HG02970 (cell line): ENCODE measurements around the gene OR7D4.
"Not testable (repeated sequence)": the region's sequence is repeated elsewhere in the genome, so short reads cannot be mapped to it uniquely, and the experiment has no call there.

Experiments used
- ATAC-seq: cut with Tn5 transposase; IDR thresholded peaks from one replicate; pipeline ENCODE4 v1.9.1; 2021; ENCODE audit warnings: mild to moderate bottlenecking, moderate library complexity, moderate number of reproducible peaks; ENCODE audit not compliant: unreplicated experiment, low FRiP score

OR7D4 gene

GRCh38 chr19:9219489-9219888 is at the start of gene OR7D4:
Gene OR7D4 (minus strand): TSS chr19:9219589. CDS start chr19:9214837, 4,752 bp downstream.
- no peak for ATAC-seq

- ATAC-seq, result no peak
These were observed 31.8 kb upstream of the OR7D4 start for GRCh38 chr19:9251236-9251635.

GRCh38 chr19:9250630-9251029 is 31.2 kb upstream of the OR7D4 start, which contains the start of gene OR7E24:
Gene OR7E24 (plus strand): TSS chr19:9250930. CDS start chr19:9251044, 114 bp downstream.
- no peak for ATAC-seq

GRCh38 chr19:9205501-9206113 is 13.8 kb downstream of the OR7D4 start:
- ATAC-seq, result no peak

- not testable (repeated sequence) for ATAC-seq
These were observed 21.3 kb downstream of the OR7D4 start for GRCh38 chr19:9198044-9198443.

- ATAC-seq, result no peak
These were observed 29.9 kb downstream of the OR7D4 start for GRCh38 chr19:9189535-9189934.

GRCh38 chr19:9187191-9187590 is 32.2 kb downstream of the OR7D4 start:
- no peak for ATAC-seq

GRCh38 chr19:9183000-9183399 is 36.4 kb downstream of the OR7D4 start:
- no peak for ATAC-seq

- ATAC-seq, result no peak
These were observed 40.5 kb downstream of the OR7D4 start, which contains the start of gene OR7D2 for GRCh38 chr19:9178901-9179300. Gene OR7D2 (plus strand): TSS chr19:9178979. CDS start chr19:9185782, 6,803 bp downstream.

GRCh38 chr19:9175326-9175725 is 44.1 kb downstream of the OR7D4 start:
- ATAC-seq, result no peak

- no peak for ATAC-seq
These were observed 47.9 kb downstream of the OR7D4 start for GRCh38 chr19:9171393-9171991.

- no peak for ATAC-seq
These were observed 52.5 kb downstream of the OR7D4 start for GRCh38 chr19:9166846-9167245.

GRCh38 chr19:9165261-9165660 is 54.1 kb downstream of the OR7D4 start:
- no peak for ATAC-seq

GRCh38 chr19:9161427-9161826 is 58.0 kb downstream of the OR7D4 start:
- no peak for ATAC-seq
